Type B pancreatic cell (in vitro differentiated cells): Measurements from ENCODE around the gene CFAP77. TPM values are rescaled to one million over a fixed set of nuclear protein-coding genes. Genes with fewer than 3 reads are reported as not detected.

Source experiments
- DNase-seq: peaks from one replicate; pipeline ENCODE4 v3.0.0; 2021; ENCODE audit warnings: mixed read lengths; ENCODE audit not compliant: unreplicated experiment; ENCODE audit errors: extremely low spot score
- H3K27ac Mint-ChIP-seq: 2 replicates; pipeline ENCODE4 v1.8.0; 2021; ENCODE audit warnings: mild to moderate bottlenecking, mixed read lengths
- H3K27me3 Mint-ChIP-seq: 2 replicates; pipeline ENCODE4 v1.8.0; 2021; ENCODE audit warnings: mixed read lengths
- H3K36me3 Mint-ChIP-seq: 2 replicates; pipeline ENCODE4 v1.8.0; 2021; ENCODE audit warnings: mixed read lengths
- H3K4me1 Mint-ChIP-seq: one replicate; pipeline ENCODE4 v1.8.0; 2021; ENCODE audit warnings: mixed read lengths; ENCODE audit not compliant: unreplicated experiment
- H3K4me3 Mint-ChIP-seq: 2 replicates; pipeline ENCODE4 v1.8.0; 2021; ENCODE audit warnings: mild to moderate bottlenecking, mixed read lengths
- H3K9me3 Mint-ChIP-seq: 2 replicates; pipeline ENCODE4 v1.8.0; 2021; ENCODE audit warnings: mixed read lengths
- CTCF ChIP-seq: fragments of 200-600 bp; sonication (generic); conservative IDR thresholded peaks from 2 replicates; pipeline ENCODE4 v1.5.0; 2021; ENCODE audit warnings: antibody characterized with exemption, mild to moderate bottlenecking
- total RNA-seq: library from RNA; stranded (reverse); gene quantifications from 2 replicates; pipeline ENCODE4 v1.2.1, GENCODE V29; 2021; ENCODE audit warnings: low replicate concordance

CFAP77 gene
- total RNA-seq, 1 donor from 2014 or later: 1.5 TPM

DNA sequence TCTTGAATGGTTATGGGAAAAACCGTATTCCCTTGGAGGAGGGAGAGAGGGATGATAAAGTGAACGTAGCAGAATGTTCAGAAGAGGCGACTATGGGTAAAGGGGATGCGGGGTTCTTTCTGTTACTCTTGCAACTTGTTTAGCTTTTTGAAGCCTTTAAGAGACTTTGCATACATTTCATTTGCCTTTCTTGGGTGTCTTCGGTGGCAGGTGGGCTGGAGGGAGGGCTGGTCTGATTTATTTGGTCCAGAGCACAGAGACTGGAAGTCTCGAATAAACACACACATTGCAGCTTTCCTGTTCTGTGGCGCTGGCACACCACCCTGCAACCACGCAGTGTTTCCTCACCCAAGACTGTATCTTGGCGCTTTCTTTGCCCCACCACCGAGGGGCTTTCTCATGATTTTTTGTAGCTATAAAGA, 26.5 kb upstream of the CFAP77 start:
- no peak overlapping the region for H3K27ac Mint-ChIP-seq
- no peaks in the 10 kb centered on the region for H3K9me3 Mint-ChIP-seq
- H3K4me3 Mint-ChIP-seq: no peak overlapping the region
- no peak for TF ChIP-seq CTCF
- no peak for DNase-seq
- H3K27me3 Mint-ChIP-seq: no peaks in the 10 kb centered on the region
- H3K36me3 Mint-ChIP-seq: peaks cover 29% of the 10 kb centered on the region
- H3K4me1 Mint-ChIP-seq: no peaks in the 10 kb centered on the region

DNA sequence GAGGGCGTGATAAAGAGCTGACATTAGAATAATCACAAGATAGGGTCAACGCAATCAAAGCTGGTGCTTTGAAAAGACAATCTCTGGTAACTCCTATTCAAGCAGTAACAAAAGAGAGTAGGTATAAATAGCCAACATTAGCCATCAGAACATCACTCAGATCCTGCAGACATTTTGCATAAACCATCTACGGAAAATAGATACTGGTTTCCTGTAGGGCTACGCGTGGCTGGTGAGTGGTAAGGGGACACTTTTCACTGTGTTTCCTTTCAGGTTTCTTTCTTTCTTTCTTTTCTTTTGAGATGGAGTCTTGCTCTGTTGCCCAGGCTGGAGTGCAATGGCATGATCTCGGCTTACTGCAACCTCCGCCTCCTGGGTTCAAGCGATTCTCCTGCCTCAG, 25.6 kb upstream of the CFAP77 start:
- no peak for TF ChIP-seq CTCF
- H3K4me1 Mint-ChIP-seq: no peaks in the 10 kb centered on the region
- H3K27me3 Mint-ChIP-seq: no peaks in the 10 kb centered on the region
- DNase-seq: no peak
- no peak overlapping the region for H3K27ac Mint-ChIP-seq
- H3K4me3 Mint-ChIP-seq: no peak overlapping the region
- no peaks in the 10 kb centered on the region for H3K9me3 Mint-ChIP-seq
- H3K36me3 Mint-ChIP-seq: peaks cover 26% of the 10 kb centered on the region

DNA sequence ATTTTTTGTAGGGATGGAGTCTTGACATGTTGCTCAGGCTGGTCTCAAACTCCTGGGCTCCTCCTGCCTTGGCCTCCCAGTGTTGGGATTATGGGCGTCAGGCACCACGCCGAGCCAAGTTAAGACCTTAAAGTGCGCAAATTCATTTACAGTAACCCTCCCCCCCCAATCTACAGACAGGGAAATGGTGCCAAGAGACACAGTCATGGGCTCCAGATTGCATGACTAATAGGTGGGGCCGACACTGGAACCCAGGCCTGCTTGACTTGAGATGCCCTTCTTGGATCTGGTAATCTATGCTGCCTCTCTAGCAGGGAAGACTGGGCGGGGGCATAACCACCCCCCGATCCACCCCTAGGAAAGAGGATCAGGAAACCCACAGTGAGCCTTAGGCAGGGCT, 22.9 kb upstream of the CFAP77 start:
- Mint-ChIP-seq H3K9me3 (no peaks in the 10 kb centered on the region), H3K27ac (no peak overlapping the region), H3K4me3 (no peak overlapping the region), H3K36me3 (peaks cover 32% of the 10 kb centered on the region), H3K4me1 (no peaks in the 10 kb centered on the region), H3K27me3 (no peaks in the 10 kb centered on the region)
- no peak for TF ChIP-seq CTCF
- DNase-seq: no peak

GRCh38 chr9:132390966-132391365, 19.0 kb upstream of the CFAP77 start:
- H3K27me3 Mint-ChIP-seq: no peaks in the 10 kb centered on the region
- TF ChIP-seq CTCF: no peak
- H3K9me3 Mint-ChIP-seq: no peaks in the 10 kb centered on the region
- no peak overlapping the region for H3K4me3 Mint-ChIP-seq
- H3K4me1 Mint-ChIP-seq: no peaks in the 10 kb centered on the region
- DNase-seq: no peak
- H3K27ac Mint-ChIP-seq: no peak overlapping the region
- peaks cover 29% of the 10 kb centered on the region for H3K36me3 Mint-ChIP-seq

GRCh38 chr9:132391449-132391848, 18.6 kb upstream of the CFAP77 start:
- H3K36me3 Mint-ChIP-seq: peaks cover 34% of the 10 kb centered on the region
- DNase-seq: no peak
- H3K9me3 Mint-ChIP-seq: no peaks in the 10 kb centered on the region
- no peak overlapping the region for H3K4me3 Mint-ChIP-seq
- no peak overlapping the region for H3K27ac Mint-ChIP-seq
- no peaks in the 10 kb centered on the region for H3K4me1 Mint-ChIP-seq
- TF ChIP-seq CTCF: no peak
- H3K27me3 Mint-ChIP-seq: no peaks in the 10 kb centered on the region

DNA sequence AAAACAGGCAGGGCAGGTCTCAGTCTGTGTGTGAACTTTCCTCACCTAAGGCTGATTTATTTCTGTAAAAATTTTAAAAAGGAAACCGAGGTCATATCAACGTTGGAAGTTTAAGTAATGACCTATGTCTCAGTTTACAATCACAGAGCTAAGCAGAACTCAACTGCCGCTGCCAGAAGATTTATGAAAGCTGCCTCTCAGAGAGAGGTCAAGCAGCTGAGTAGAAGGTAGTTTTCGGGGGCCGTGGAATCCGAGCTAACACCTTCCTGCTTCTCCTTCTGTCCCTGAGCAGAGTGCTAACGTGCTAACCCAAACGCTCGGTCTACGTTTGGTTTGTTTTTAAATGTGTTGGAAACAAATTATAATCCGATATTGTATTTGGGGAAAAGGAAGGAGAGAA, 14.5 kb upstream of the CFAP77 start:
- H3K36me3 Mint-ChIP-seq: peaks cover 23% of the 10 kb centered on the region
- no peaks in the 10 kb centered on the region for H3K9me3 Mint-ChIP-seq
- peak overlapping the region; percentile 53 for H3K27ac Mint-ChIP-seq
- no peak for DNase-seq
- no peak for TF ChIP-seq CTCF
- no peaks in the 10 kb centered on the region for H3K4me1 Mint-ChIP-seq
- H3K27me3 Mint-ChIP-seq: no peaks in the 10 kb centered on the region
- H3K4me3 Mint-ChIP-seq: no peak overlapping the region
